ENCODE data around the gene SULT1A1. TPM values are rescaled to one million over a fixed set of nuclear protein-coding genes. Genes with fewer than 3 reads are reported as not detected.
"Not testable (repeated sequence)": the region's sequence is repeated elsewhere in the genome, so short reads cannot be mapped to it uniquely, and the experiment has no call there.

Gene SULT1A1
- total and polyA plus RNA-seq, 2 experiments from 2014 or later, result not detected

- in situ Hi-C loops (cut with MboI), result no loop called here
- H3K9ac ChIP-seq, result no peak overlapping the region
- no peaks in the 10 kb centered on the region for H4K20me1 ChIP-seq (ENCODE audit: insufficient read depth)
- H3K4me2 ChIP-seq (ENCODE audit: unreplicated experiment), result no peak overlapping the region
- H2AFZ ChIP-seq, result no peak overlapping the region
- H3K79me2 ChIP-seq (ENCODE audit: insufficient read depth), result no peaks in the 10 kb centered on the region
- H3K9me3 ChIP-seq (ENCODE audit: low read depth), result no peaks in the 10 kb centered on the region
- TF ChIP-seq EZH2phosphoT487 (IDR thresholded peaks at IDR 0.05; ENCODE audit: insufficient read depth, low read depth) (no peak), EZH2 (IDR thresholded peaks at IDR 0.05; ENCODE audit: insufficient read depth, poor library complexity, severe bottlenecking) (no peak)
- no peaks in the 10 kb centered on the region for H3K27me3 ChIP-seq (replicated peaks; ENCODE audit: insufficient read depth)
- no peaks in the 10 kb centered on the region for H3K36me3 ChIP-seq (ENCODE audit: low read depth)
- H3K27ac ChIP-seq, result no peak overlapping the region
- no peak for DNase-seq
- WGBS, 2 experiments (ENCODE audit: low coverage in 1 of 2, low lambda C conversion rate in 2 of 2, missing lambda C conversion rate in 2 of 2), result 54 to 68% methylated on average over 9 of the region's 9 CpGs
- no peaks in the 10 kb centered on the region for H3K9me2 ChIP-seq (ENCODE audit: insufficient read depth)
- no peaks in the 10 kb centered on the region for H3F3A ChIP-seq (ENCODE audit: insufficient read depth)
- no peaks in the 10 kb centered on the region for H3K4me1 ChIP-seq (ENCODE audit: insufficient read depth)
- no peak overlapping the region for H3K4me3 ChIP-seq
Observed at GRCh38 chr16:28597692-28598261, 12.1 kb downstream of the SULT1A1 start.

- Histone ChIP-seq H3K27me3 (replicated peaks; ENCODE audit: insufficient read depth) (no peaks in the 10 kb centered on the region), H4K20me1 (ENCODE audit: insufficient read depth) (no peaks in the 10 kb centered on the region), H3K9me3 (ENCODE audit: low read depth) (no peaks in the 10 kb centered on the region), H3K27ac (no peak within 1 kb of the TSS), H3K9ac (no peak within 1 kb of the TSS), H3F3A (ENCODE audit: insufficient read depth) (no peaks in the 10 kb centered on the region), H3K4me3 (no peak within 1 kb of the TSS), H3K9me2 (ENCODE audit: insufficient read depth) (no peaks in the 10 kb centered on the region), H2AFZ (no peak within 1 kb of the TSS), H3K4me2 (ENCODE audit: unreplicated experiment) (no peak within 1 kb of the TSS), H3K4me1 (ENCODE audit: insufficient read depth) (no peaks in the 10 kb centered on the region), H3K36me3 (ENCODE audit: low read depth) (no peaks in the 10 kb centered on the region), H3K79me2 (ENCODE audit: insufficient read depth) (no peaks in the 10 kb centered on the region)
- WGBS, 2 experiments (ENCODE audit: low coverage in 1 of 2, low lambda C conversion rate in 2 of 2, missing lambda C conversion rate in 2 of 2), result 56 to 62% methylated on average over 11 of the region's 11 CpGs
- no peak for DNase-seq
- TF ChIP-seq EZH2phosphoT487 (IDR thresholded peaks at IDR 0.05; ENCODE audit: insufficient read depth, low read depth), result no peak
- no peak for TF ChIP-seq EZH2 (IDR thresholded peaks at IDR 0.05; ENCODE audit: insufficient read depth, poor library complexity, severe bottlenecking)
- in situ Hi-C loops (cut with MboI), result no loop called here
Observed at GRCh38 chr16:28596840-28597691, 12.8 kb downstream of the SULT1A1 start, which contains the start of gene SULT1A2. Gene SULT1A2 (minus strand): TSS chr16:28597050. CDS start chr16:28595930, 1,120 bp downstream.

GRCh38 chr16:28596115-28596630 is 13.7 kb downstream of the SULT1A1 start:
- Histone ChIP-seq H3K27me3 (replicated peaks; ENCODE audit: insufficient read depth) (no peaks in the 10 kb centered on the region), H3K9me2 (ENCODE audit: insufficient read depth) (no peaks in the 10 kb centered on the region), H2AFZ (no peak overlapping the region), H3K9me3 (ENCODE audit: low read depth) (no peaks in the 10 kb centered on the region), H3K27ac (no peak overlapping the region), H3K4me2 (ENCODE audit: unreplicated experiment) (no peak overlapping the region), H4K20me1 (ENCODE audit: insufficient read depth) (no peaks in the 10 kb centered on the region), H3F3A (ENCODE audit: insufficient read depth) (no peaks in the 10 kb centered on the region), H3K4me3 (no peak overlapping the region), H3K9ac (no peak overlapping the region), H3K36me3 (ENCODE audit: low read depth) (no peaks in the 10 kb centered on the region), H3K79me2 (ENCODE audit: insufficient read depth) (no peaks in the 10 kb centered on the region), H3K4me1 (ENCODE audit: insufficient read depth) (no peaks in the 10 kb centered on the region)
- no peak for TF ChIP-seq EZH2 (IDR thresholded peaks at IDR 0.05; ENCODE audit: insufficient read depth, poor library complexity, severe bottlenecking)
- TF ChIP-seq EZH2phosphoT487 (IDR thresholded peaks at IDR 0.05; ENCODE audit: insufficient read depth, low read depth), result no peak
- in situ Hi-C loops (cut with MboI), result no loop called here
- WGBS, 2 experiments (ENCODE audit: low coverage in 1 of 2, low lambda C conversion rate in 2 of 2, missing lambda C conversion rate in 2 of 2), result 61 to 66% methylated on average over 8 of the region's 8 CpGs
- peak; percentile 4 for DNase-seq

GRCh38 chr16:28595451-28595850 is 14.4 kb downstream of the SULT1A1 start:
- WGBS, 2 experiments (ENCODE audit: low coverage in 1 of 2, low lambda C conversion rate in 2 of 2, missing lambda C conversion rate in 2 of 2), result 95 to 98% methylated on average over 5 to 6 of the region's 6 CpGs
- DNase-seq; H3K4me1 ChIP-seq (ENCODE audit: insufficient read depth); H3K79me2 ChIP-seq (ENCODE audit: insufficient read depth); H3K36me3 ChIP-seq (ENCODE audit: low read depth); H3K27me3 ChIP-seq (replicated peaks; ENCODE audit: insufficient read depth); H2AFZ ChIP-seq; H3K4me3 ChIP-seq; H3F3A ChIP-seq (ENCODE audit: insufficient read depth); H4K20me1 ChIP-seq (ENCODE audit: insufficient read depth); H3K4me2 ChIP-seq (ENCODE audit: unreplicated experiment); H3K9me3 ChIP-seq (ENCODE audit: low read depth); in situ Hi-C loops (cut with MboI); H3K9ac ChIP-seq; H3K9me2 ChIP-seq (ENCODE audit: insufficient read depth); H3K27ac ChIP-seq: not testable (repeated sequence)
